IPS DF 19.7 (cell line): ENCODE measurements around the gene FBXO22.
"Not testable (repeated sequence)": the region's sequence is repeated elsewhere in the genome, so short reads cannot be mapped to it uniquely, and the experiment has no call there.

ENCODE experiments used
- DNase-seq: peaks from one replicate; pipeline ENCODE4 v3.0.0-alpha.2; 2013; ENCODE audit warnings: low read depth, low spot score

Gene FBXO22

GRCh38 chr15:75903331-75904239 is at the start of gene FBXO22:
Gene FBXO22 (plus strand): TSS chr15:75903878. CDS start chr15:75903964, 86 bp downstream.
- peak; percentile 64 for DNase-seq

GRCh38 chr15:75857886-75858285 is 45.8 kb upstream of the FBXO22 start:
- no peak for DNase-seq

GRCh38 chr15:75861750-75862402 is 41.8 kb upstream of the FBXO22 start:
- DNase-seq, result no peak

GRCh38 chr15:75862796-75863195 is 40.9 kb upstream of the FBXO22 start:
- DNase-seq, result no peak

GRCh38 chr15:75864213-75865059 is 39.2 kb upstream of the FBXO22 start:
- no peak for DNase-seq

GRCh38 chr15:75866045-75866444 is 37.6 kb upstream of the FBXO22 start:
- not testable (repeated sequence) for DNase-seq

GRCh38 chr15:75866916-75867315 is 36.8 kb upstream of the FBXO22 start:
- no peak for DNase-seq

GRCh38 chr15:75867449-75867848 is 36.2 kb upstream of the FBXO22 start:
- DNase-seq, result no peak

GRCh38 chr15:75868019-75868418 is 35.7 kb upstream of the FBXO22 start:
- DNase-seq, result no peak

GRCh38 chr15:75869446-75869845 is 34.2 kb upstream of the FBXO22 start:
- no peak for DNase-seq

GRCh38 chr15:75871589-75871988 is 32.1 kb upstream of the FBXO22 start:
- not testable (repeated sequence) for DNase-seq

GRCh38 chr15:75872403-75872990 is 31.2 kb upstream of the FBXO22 start:
- DNase-seq, result no peak

- DNase-seq, result no peak
Observed at GRCh38 chr15:75884041-75884440, 19.6 kb upstream of the FBXO22 start.

GRCh38 chr15:75887178-75887577 is 16.5 kb upstream of the FBXO22 start:
- DNase-seq, result no peak

- no peak for DNase-seq
Observed at GRCh38 chr15:75891895-75892294, 11.8 kb upstream of the FBXO22 start.

- DNase-seq, result no peak
Observed at GRCh38 chr15:75895731-75896130, 7.9 kb upstream of the FBXO22 start.

GRCh38 chr15:75900577-75900976 is 3.1 kb upstream of the FBXO22 start:
- no peak for DNase-seq

- peak; percentile 70 for DNase-seq
Observed at GRCh38 chr15:75902129-75902557, 1.5 kb upstream of the FBXO22 start.

GRCh38 chr15:75905231-75905630 is 1.6 kb downstream of the FBXO22 start:
- DNase-seq, result no peak

- not testable (repeated sequence) for DNase-seq
Observed at GRCh38 chr15:75910355-75910754, 6.7 kb downstream of the FBXO22 start.

- no peak for DNase-seq
Observed at GRCh38 chr15:75916978-75917377, 13.3 kb downstream of the FBXO22 start.
